Body of pancreas (tissue), 4 donors: Measurements from ENCODE around the gene NECAP2. TPM values are rescaled to one million over a fixed set of nuclear protein-coding genes. Genes with fewer than 3 reads are reported as not detected.
"Not testable (repeated sequence)": the region's sequence is repeated elsewhere in the genome, so short reads cannot be mapped to it uniquely, and the experiment has no call there.

Experiments used
- ATAC-seq: fragments of 150-250 bp; one replicate; pipeline ENCODE4 v1.9.1; 2016
- DNase-seq, 4 donors: peaks; one replicate each; pipeline ENCODE4 v3.0.0-alpha.2; 2019
- H3K27ac ChIP-seq, 4 donors: fragments of 200-600 bp; sonication (generic); 1 replicate in 3 of 4; 2 replicates in 1 of 4; pipeline versions ENCODE4 v1.5.1 to v1.6.1; 2016 to 2019; ENCODE audit warnings: mild to moderate bottlenecking in 1 of 4, mixed read lengths in 1 of 4, moderate library complexity in 1 of 4
- H3K27me3 ChIP-seq, 2 donors: fragments of 200-600 bp; sonication (generic); one replicate each; pipeline ENCODE4 v1.6.0; 2016; ENCODE audit warnings: mild to moderate bottlenecking in 1 of 2
- H3K36me3 ChIP-seq, 2 donors: fragments of 200-600 bp; sonication (generic); replicated peaks in 1 of 2; 2 replicates each; pipeline ENCODE4 v1.5.1; 2016; ENCODE audit warnings: low read depth in 2 of 2; ENCODE audit not compliant: insufficient read depth in 1 of 2
- H3K4me1 ChIP-seq: fragments of 200-600 bp; sonication (generic); one replicate; pipeline ENCODE4 v1.6.0; 2016
- H3K4me3 ChIP-seq, 2 donors: fragments of 200-600 bp; sonication (generic); 1 replicate in 1 of 2; 2 replicates in 1 of 2; pipeline ENCODE4 v1.5.1; 2016 to 2019
- H3K9me3 ChIP-seq, 3 donors: fragments of 200-600 bp; sonication (generic); 1 replicate in 2 of 3; 2 replicates in 1 of 3; pipeline ENCODE4 v1.5.1; 2016
- POLR2A ChIP-seq, 3 donors: fragments of 450-650 bp; IDR thresholded peaks; one replicate each; pipeline ENCODE4 v1.6.1; 2016; ENCODE audit warnings: antibody characterized with exemption in 3 of 3, mild to moderate bottlenecking in 2 of 3
- WGBS, 2 donors: methylation state at CpG; one replicate each; pipeline ENCODE4 v1.1.5; 2017; 5-methylcytosine and 5-hydroxymethylcytosine counted together
- intact Hi-C: fragments of 100-400 bp; cut with DNase I; formaldehyde crosslinking; loops from one replicate; pipeline ENCODE4 v1.15.1; 2023
- total RNA-seq, 2 donors: library from RNA; depleted of rRNA; stranded (reverse); fragments of >200 nt; gene quantifications; one replicate each; pipeline ENCODE4 v1.1.0, GENCODE V29; 2016
- TF ChIP-seq, protein P1 (sequence below), 7 experiments: fragments of 450-650 bp in 4 of 7; fragments of 200-600 bp in 3 of 7; sonication (generic) in 3 of 7; IDR thresholded peaks; one replicate each; pipeline ENCODE4 v1.5.1; 2016 to 2019; ENCODE audit warnings: antibody characterized with exemption in 7 of 7

NECAP2 gene
- total RNA-seq, 2 donors from 2014 or later: 28.3 to 31.9 TPM

DNA sequence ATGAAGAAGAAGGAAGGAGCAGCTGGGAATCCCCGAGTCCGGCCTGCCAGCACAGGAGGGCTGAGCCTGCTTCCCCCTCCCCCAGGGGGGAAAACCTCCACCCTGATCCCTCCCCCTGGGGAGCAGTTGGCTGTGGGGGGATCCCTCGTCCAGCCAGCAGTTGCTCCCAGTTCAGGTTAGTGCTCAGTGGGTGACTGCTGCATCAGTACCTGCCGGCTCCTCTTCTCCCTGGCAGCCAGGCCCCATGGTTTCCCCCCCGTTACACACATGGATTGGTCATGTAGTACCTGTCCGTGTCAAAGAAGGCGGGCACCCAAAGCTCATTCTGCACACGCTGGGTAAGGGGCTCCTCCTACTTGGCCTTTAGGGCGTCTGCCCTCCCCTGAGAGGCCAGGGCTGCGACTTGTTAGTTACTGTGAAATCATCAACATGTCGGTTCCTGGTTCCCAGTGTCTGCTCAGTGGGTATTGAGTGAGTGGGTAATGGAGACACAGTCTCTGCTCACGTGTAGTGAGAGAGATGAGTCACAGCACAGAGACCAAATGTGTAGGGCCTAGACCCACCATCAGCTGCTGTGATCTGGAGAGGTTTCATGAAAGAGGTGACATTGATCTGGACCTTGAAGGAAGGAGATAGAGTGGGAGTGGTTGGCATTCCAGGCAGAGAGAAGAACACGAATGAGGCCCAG is 11.5 kb downstream of the NECAP2 start:
- 78 to 85% methylated on average over 5 to 13 of the region's 13 CpGs for WGBS, 2 donors
- no peak overlapping the region for H3K27ac ChIP-seq
- intact Hi-C loops: no loop called here
- no peak for ATAC-seq
- H3K4me3 ChIP-seq: no peak overlapping the region
- peaks cover 5 to 52% of the 10 kb centered on the region in 2 donors for H3K36me3 ChIP-seq
- no peaks in the 10 kb centered on the region for H3K4me1 ChIP-seq
- H3K27me3 ChIP-seq: no peaks in the 10 kb centered on the region
- no peak for DNase-seq
- TF ChIP-seq POLR2A (IDR thresholded peaks at IDR 0.05): no peak
- TF ChIP-seq, protein P1, sequence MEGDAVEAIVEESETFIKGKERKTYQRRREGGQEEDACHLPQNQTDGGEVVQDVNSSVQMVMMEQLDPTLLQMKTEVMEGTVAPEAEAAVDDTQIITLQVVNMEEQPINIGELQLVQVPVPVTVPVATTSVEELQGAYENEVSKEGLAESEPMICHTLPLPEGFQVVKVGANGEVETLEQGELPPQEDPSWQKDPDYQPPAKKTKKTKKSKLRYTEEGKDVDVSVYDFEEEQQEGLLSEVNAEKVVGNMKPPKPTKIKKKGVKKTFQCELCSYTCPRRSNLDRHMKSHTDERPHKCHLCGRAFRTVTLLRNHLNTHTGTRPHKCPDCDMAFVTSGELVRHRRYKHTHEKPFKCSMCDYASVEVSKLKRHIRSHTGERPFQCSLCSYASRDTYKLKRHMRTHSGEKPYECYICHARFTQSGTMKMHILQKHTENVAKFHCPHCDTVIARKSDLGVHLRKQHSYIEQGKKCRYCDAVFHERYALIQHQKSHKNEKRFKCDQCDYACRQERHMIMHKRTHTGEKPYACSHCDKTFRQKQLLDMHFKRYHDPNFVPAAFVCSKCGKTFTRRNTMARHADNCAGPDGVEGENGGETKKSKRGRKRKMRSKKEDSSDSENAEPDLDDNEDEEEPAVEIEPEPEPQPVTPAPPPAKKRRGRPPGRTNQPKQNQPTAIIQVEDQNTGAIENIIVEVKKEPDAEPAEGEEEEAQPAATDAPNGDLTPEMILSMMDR (IDR thresholded peaks at IDR 0.05): no peak
- H3K9me3 ChIP-seq: no peaks in the 10 kb centered on the region

DNA sequence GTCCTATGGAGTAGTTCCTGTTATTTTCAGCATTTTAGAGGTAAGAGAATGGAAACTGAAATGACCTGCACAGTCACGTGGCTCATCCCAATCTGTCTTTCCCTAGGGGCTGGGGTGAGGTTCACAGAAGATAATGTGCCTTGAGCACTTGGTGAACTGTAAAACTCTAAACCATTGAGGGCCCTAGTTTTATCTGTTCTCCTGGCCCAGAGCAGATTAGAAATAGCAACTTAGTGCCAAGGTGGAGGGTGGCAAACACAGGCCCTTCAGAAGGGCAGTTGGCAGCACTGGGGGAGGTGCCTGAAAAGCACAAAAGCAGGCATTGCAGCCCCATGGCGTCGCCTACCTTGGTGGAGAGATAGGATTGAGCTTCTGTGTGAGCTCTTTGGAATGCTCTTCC is 14.4 kb downstream of the NECAP2 start:
- DNase-seq, H3K9me3 ChIP-seq, ATAC-seq, H3K27ac ChIP-seq, H3K4me3 ChIP-seq, intact Hi-C loops, H3K27me3 ChIP-seq, H3K4me1 ChIP-seq: not testable (repeated sequence)
- WGBS, 2 donors: 55 to 78% methylated on average over 3 of the region's 3 CpGs
- peaks cover 14 to 49% of the 10 kb centered on the region in 2 donors for H3K36me3 ChIP-seq

DNA sequence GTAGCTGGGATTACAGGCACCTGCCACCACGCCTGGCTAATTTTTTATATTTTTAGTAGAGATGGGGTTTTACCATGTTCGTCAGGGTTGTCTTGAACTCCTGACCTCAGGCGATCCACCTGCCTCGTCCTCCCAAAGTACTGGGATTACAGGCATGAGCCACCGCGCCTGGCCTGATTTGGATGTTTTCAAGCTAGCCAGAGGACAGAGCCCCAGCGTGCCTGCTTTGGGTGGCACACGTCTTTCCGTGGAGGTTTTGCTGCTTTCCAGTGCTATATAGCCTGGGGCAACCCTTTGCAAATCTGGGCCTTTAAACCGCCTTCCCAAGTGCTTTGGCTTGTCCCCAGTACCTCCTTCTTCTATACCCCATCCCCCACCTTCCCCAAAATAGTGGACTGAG is 15.6 kb downstream of the NECAP2 start:
- DNase-seq, H3K27me3 ChIP-seq, H3K9me3 ChIP-seq, ATAC-seq, H3K4me3 ChIP-seq, H3K4me1 ChIP-seq, intact Hi-C loops, H3K27ac ChIP-seq: not testable (repeated sequence)
- peaks cover 14 to 46% of the 10 kb centered on the region in 2 donors for H3K36me3 ChIP-seq
- 93 to 98% methylated on average over 10 of the region's 10 CpGs for WGBS, 2 donors

DNA sequence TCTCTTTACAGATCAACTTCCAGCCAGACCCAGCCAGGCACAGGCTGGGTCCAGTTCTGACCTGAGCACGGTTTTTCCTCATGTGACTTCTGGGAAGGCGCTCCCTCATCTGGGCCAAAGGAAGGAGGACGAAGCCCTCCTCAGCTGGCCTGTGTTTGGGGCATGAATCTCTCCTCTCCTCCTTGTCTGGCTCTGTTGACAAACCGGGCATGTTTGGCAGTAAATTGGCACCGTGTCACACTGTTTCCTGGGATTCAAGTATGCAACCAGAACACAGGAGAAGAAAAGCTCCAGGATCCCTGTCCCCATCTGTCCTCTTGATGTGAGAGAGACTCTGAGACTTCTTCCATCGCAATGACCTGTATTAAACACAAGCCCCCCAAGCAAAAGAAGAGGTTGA is 18.3 kb downstream of the NECAP2 start:
- DNase-seq (no peak), ATAC-seq (no peak)
- intact Hi-C loops: no loop called here
- peaks cover 14 to 28% of the 10 kb centered on the region in 2 donors for H3K36me3 ChIP-seq
- H3K27ac ChIP-seq: no peak overlapping the region
- no peaks in the 10 kb centered on the region for H3K9me3 ChIP-seq
- H3K27me3 ChIP-seq: no peaks in the 10 kb centered on the region
- no peak for TF ChIP-seq POLR2A (IDR thresholded peaks at IDR 0.05)
- TF ChIP-seq, protein P1 (IDR thresholded peaks at IDR 0.05): no peak
- no peak overlapping the region for H3K4me3 ChIP-seq
- WGBS, 2 donors: 83 to 93% methylated on average over 5 to 6 of the region's 6 CpGs
- H3K4me1 ChIP-seq: no peaks in the 10 kb centered on the region

DNA sequence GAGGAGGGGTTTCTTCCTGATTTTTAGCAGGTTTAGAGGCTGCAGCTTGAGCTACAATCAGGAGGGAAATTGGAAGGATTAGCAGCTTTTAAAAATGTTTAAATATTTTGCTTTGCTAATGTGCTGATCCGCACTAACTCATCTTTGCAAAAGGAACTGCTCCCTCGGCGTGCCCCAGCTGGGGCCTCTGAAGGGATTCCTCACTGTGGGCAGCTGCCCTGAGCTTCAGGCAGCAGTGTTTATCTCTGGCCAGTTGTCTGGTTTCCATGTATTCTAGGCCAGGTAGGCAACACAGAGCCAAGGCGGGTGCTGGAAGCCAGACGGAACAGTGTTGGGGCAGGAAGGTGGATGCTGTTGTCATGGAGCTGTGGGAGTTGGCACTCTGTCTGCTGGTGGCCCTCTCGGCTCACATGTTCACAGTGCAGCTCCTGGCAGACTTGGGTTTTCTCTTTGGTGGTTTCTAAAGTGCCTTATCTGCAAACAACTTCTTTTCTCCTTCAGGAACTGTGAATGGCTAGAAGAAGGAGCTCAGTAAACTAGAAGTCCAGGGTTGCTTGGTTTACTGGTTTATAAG is 18.9 kb downstream of the NECAP2 start:
- H3K4me1 ChIP-seq: no peaks in the 10 kb centered on the region
- peaks cover 14 to 23% of the 10 kb centered on the region in 2 donors for H3K36me3 ChIP-seq
- no peak for TF ChIP-seq POLR2A (IDR thresholded peaks at IDR 0.05)
- TF ChIP-seq, protein P1 (IDR thresholded peaks at IDR 0.05): no peak
- no peak overlapping the region for H3K27ac ChIP-seq
- no peak overlapping the region for H3K4me3 ChIP-seq
- no peaks in the 10 kb centered on the region for H3K27me3 ChIP-seq
- WGBS, 2 donors: 87 to 90% methylated on average over 5 to 6 of the region's 6 CpGs
- no peak for DNase-seq
- no peaks in the 10 kb centered on the region for H3K9me3 ChIP-seq
- no peak for ATAC-seq
- intact Hi-C loops: no loop called here

DNA sequence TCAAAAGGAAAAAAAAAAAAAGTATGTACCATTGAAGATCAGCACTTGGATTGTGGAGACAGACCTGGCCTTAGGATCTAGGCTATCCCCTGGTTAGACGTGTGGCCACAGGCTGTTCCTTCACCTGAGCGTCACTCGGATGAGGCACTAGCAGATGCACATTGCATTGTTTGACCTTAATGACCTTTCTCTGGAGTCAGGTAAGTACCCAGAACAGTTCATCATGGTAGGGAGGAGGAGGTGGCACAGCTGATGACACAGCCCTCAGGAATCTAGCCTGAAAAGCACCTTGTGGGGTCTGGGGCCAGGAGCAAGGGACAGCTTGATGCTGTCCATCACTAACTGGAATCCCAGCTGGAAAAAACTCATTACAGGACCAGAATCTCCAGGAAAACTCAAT is 21.2 kb downstream of the NECAP2 start:
- DNase-seq (no peak), ATAC-seq (no peak)
- Histone ChIP-seq H3K9me3 (no peaks in the 10 kb centered on the region), H3K36me3 (peaks cover 9 to 13% of the 10 kb centered on the region in 2 donors), H3K27ac (no peak overlapping the region), H3K27me3 (no peaks in the 10 kb centered on the region), H3K4me3 (no peak overlapping the region), H3K4me1 (no peaks in the 10 kb centered on the region)
- TF ChIP-seq POLR2A (IDR thresholded peaks at IDR 0.05): no peak
- TF ChIP-seq, protein P1 (IDR thresholded peaks at IDR 0.05): no peak
- 100% methylated on average over 3 of the region's 3 CpGs for WGBS, 2 donors
- intact Hi-C loops: no loop called here
